NCI-H1092 (cell line): ENCODE data around the gene HIVEP3.

ENCODE experiments used
- DNase-seq: peaks from one replicate; lab custom pipeline; 2025; lab: John Stamatoyannopoulos, UW

Gene HIVEP3

DNA sequence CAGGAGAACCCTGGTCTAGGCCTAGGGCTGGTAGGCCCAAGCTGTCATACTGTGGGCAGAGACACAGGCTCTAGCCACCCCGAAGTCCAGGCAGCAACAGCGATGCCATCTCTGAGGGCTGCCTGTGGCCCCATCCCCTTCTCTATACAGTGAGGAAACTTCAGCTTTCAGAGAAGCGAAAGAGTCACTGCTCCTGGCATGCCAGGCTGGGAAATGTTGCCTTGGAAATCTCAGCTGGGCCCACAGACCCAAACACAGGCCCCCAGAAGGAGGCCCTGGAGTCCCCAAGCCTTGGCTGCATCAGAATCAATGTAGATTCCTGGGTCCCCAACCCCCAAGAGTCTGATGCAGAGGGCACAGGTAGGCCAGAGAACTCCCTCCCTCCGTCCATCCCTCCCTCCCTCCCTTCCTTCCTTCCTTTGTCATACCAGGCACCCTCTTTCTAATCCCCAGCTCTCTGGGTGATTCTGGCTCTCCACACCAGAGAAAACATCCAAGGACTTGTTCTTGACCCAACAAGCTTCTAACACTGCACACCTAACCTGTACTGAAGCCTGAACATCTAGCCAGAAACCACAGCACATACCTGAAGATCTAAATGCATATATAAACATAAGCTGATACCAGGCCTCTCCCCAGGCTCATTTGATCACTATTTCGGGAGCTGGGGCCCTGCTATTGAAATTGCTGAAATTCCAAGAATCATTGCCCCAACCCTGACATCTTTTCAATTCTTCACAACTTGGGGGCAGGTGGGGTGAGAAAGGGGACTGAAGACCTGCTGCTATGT, 291.0 kb downstream of the HIVEP3 start:
- DNase-seq, result no peak

DNA sequence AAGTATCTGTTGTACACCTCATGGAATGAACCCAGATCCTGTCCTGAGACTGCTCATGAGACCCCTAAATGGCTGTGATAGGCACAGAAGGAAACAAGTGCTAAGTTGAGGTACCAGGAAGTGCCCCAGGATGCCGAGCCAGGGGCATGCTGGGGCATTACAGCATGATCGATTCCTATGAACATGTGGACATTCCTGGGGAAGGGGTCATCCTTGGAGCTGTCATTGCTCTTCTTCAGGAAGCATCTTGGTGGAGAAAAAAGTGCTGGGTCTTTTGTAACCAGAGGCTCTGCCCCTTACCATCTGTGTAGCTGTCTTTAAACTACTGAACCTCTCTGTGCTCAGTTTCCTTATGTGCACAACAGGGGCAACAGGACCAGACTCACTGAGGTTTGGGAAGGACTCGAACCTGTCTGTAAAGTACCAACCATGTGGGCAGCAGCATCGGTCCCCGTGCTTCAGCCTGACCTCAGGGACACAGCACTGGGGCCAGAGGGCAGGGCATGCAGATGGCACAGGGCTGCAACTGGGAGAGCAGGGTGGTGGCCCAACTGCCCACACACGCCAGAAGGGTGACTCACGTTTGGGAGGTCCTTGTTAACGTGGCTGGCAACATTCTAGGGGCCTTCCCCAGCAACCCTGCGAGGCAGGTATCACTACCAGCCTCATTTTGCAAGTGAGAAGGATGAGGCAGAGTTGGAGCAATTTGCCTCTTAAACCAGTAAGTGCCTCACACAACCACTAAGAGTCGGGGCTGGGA, 291.9 kb downstream of the HIVEP3 start:
- DNase-seq, result no peak

DNA sequence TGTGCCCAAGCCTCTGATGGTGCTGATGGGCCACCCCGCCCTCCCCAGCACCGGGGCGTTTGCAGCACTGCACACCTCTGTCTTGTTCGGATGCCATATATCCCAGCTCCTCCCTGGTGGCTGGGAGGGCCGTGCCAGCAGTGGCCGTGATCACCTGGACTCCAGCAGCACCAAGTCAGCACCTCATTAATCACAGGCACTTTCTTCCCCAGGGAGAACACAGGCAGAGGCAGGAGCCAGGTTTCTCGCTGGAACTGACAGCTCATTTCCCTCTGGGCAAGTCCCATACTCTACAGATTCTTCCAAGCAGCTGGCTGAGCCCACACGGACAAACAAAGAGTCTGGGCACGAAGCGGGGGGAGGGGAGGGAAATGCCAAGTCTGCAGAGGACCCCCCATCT, 292.6 kb downstream of the HIVEP3 start:
- no peak for DNase-seq

DNA sequence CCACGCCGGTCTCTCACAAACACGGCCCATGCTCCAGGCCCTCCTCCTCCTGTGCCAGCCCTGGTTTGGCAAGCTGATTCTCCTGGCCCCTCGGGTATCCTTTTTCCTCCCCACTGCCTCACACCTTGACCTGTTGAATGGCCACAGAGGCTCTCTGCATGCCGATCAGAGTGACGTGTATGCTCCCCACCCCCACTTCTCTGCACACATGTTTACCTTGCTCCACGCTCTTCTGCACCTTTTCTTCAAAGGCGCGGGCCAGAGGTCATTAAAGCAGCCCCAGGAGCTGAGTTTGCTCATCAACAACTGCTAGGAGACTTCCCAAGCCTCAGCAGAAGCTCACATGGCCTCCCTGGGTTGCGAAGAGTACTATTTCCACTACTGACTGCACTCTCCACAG, 295.0 kb downstream of the HIVEP3 start:
- DNase-seq, result no peak

DNA sequence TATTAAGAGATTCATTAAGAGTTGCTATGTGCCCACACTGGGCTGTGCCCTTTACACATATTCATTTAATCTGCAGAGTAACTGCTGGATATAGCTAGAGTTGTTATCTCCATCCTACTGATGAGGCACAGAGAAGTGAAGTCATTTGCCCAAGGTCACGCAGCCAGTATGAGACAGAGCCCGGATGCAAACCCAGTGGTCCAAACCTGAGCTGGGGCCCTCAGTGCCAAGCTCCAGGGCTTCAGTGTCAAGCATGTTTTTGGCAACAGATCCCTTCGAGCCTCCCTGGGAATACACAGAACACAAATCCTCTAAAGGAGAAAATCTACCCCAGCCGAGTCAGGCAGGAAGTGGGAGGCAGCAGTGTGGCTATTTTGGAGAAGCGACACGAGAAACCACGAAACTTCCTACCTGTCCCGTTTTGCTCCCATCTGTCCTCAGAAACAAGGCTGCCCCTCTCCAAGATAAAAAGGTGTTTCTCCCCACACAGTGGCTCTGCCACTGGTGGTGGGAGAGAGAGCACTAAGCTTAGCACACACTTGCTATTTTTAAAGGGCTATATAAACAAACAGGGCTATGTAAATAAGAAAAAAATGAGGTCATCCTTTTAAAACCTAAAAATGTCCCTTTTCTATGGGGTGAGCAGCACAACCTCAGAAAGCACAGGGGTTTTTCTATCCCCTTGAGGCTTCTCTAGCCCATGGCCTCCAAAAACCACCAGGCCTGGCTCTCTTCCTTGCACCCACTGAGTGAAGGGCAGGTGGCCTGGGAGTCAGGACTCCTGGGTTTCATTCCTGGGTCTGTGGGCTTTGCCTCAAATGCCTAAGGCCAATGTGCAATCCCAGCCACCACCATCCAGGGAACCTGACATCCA, 295.6 kb downstream of the HIVEP3 start:
- DNase-seq, result no peak

DNA sequence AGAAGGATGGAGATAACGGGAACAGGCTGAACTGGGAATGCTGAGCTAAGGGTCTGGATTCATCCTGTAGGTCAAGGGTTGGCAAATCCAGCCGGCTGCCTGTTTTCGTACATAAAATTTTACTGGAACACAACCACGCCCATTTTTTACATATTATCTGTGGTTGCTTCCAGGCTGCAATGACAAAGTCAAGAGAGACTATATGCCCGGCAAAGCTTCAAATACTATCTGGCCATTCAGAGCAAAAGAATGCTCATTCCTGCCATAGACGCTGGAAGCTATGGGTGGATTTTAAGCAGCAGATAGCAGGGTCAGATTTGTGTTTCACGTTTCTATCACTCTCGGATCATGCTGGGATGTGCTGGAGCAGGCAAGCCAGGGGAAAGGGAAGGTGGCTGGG, 296.3 kb downstream of the HIVEP3 start:
- no peak for DNase-seq

DNA sequence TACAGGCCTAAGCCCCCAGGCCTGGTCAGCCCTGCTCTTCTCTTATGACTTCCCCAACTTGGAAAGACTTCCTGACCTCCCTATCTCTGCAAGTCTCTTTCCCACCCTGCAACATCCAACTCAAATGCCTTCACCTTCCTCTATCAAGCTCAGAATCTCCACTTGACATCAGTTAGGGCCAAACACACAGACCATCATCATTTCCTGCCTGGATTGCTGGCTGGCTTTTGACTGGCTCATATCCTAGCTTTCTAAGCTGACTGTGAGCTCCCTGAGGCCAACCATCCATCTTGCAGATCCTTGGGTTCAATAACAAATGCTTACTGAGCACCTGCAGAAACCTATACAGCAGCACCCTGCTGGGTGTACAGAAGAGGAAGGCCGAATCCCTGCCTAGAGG, 296.9 kb downstream of the HIVEP3 start:
- no peak for DNase-seq

DNA sequence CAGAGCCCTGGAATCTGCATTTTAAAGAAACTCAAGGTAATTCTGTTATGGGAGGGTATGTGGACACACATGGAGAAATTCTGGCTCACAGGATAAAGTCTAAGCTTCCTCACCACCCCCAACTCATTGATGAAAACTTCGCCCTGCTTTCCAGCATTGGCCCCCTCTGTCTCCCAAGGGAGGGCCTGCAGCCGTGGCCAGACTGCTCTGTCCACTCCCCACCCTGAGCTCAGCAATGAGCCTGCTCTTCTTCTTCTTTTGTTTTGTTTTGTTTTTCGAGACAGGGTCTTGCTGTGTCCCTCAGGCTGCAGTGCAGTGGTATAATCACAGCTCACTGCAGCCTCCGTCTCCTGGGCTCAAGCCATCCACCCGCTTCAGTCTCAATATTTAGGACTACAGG, 297.5 kb downstream of the HIVEP3 start:
- DNase-seq, result no peak

DNA sequence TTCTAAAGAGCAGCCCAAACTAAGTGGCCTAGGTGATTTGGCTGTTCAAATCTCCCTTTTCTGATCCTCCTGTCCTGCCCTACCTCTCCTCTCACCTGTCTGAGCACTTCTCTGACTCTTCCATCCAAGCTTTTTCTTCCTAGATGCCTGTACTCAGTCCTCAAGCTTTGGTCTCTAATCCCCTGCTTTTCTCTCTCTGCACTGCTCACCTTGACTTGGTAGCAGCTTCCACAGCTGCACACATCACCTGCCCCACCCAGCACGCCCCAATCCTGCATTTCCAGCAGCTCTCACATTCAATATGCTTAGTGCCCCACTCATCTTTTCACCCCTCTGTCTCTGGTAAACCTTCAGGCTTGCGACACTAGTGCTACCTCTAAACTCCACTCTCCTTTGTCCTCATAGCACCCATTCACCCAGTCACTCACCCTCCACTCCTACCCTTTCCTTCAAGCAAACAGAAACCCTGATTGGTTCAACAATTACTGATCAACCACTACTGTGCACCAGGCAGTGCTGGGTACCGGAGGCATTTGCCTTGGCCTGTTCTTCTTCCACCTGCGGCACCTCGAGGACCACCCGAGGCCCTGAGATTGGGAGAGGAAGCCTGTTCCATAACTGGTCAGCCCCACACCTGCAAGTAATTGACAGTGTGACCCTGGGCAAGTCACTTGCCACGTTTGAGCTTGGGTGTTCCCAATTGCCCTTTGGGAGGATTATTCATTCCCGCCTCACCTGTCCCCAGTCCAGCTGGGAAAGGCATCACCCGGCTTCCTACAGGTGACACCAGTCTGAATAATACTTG, 298.2 kb downstream of the HIVEP3 start:
- DNase-seq, result no peak

DNA sequence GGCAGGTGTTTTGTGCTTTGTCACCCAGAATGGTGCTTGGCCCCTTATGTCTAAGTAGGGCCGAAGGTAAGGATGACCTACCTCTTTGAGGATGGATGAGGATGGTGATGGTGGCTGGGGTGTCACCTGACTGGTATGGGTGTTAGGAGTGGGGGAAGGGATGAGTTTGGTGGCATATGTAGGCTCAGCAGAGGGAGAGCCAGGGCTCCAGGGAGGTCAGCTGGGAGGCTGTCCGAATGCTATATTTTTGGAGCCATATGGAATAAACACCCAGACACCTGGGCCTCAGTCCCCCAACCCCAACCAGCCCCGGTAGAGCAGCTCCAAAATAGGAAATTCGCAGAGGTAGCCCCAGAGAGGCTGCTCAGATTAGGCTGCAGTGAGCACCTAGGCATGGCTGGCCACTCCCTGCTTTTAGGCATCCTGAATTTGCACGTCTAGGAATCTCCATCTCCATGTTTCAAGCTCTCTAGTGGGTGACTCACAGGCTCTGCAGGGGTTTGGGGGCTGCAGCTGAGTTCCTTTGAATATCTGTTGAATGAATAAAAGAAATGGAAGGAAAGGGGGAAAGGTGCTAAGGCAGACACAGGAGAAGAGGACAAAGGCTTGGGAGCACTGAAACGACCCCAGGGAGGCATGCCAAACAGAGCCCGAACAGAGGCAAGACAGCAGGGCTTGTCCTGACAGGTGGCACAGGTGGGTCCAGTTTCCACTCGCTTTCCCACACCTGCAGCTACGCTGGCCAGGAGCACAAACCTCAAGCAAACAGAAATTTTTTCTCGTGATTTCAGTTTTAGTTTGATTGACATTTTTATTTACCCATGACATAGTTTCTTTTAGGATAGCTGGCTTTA, 299.0 kb downstream of the HIVEP3 start:
- no peak for DNase-seq

DNA sequence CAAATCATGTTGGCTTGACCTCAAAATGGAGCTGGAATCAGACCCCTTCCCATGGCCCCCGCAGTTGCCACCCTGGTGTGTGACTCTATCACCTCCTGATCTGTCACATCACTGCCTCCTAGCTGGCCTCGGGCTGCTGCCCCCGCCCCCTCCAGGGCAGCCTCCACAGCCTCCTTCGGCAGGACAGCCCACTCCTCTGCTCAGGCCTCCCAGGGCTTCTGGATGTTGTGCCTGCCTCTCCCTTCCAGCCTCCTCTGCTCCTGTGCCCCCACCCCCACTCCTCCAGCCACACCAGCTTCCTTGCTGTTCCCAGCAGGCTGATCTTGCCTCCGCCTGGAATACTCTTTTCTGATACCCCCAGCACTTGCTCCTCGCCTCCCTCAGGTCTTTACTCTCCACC, 299.9 kb downstream of the HIVEP3 start:
- DNase-seq, result no peak

DNA sequence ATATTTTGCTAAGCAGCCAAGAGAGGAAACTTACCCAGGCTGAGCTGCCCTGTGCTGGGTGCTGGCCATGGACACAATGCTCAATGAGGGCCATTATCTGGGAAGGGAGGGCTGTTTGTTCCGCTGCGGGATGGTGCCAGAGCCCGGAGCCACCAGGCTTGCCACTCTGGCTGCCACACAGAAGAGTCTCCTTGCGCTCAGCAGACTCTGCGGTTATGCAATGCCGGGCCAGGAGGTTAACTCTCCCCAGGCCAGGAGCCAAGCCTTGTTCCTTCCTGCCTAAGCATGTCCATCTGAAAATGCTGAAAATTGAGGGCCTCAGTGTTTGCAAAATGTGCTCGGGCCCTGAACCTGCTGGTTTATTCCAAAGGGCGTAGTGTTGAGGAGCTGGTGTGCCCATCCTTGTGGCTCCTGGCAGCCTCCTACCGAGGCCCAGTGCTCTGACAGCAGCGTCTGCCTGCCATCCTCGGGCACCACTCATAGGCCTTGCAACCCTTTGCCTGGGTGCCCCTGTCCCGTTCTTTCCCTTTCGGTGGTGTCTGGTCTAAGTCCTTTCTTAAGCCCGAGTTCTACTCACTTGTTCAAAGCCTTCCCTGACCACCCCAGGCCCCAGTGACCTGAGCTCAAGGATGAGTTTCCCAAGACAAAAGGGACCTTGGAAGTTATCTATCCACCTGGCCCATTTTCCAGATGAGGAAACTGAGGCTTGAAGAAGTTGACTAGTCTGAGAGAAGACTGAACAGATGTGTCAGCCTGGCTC, 300.5 kb downstream of the HIVEP3 start:
- DNase-seq, result no peak

DNA sequence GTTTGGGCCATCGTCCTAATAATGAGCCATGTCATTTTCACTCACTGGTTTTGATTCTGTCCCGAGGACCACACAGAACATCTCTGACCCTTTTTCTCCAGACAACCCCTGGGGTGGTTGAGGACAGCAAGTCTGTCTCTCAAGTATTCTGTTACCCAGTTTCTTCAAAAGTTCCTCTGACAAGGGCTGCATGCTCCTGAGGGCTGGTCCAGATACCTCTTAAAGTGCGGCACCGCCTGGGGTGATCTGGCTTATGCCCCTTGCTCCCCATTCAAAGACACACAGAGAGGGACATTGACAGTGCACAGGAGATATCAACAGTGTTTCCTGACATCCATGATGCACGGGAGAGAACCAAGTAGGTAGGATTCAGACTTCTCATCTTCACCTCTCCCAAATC, 301.4 kb downstream of the HIVEP3 start:
- DNase-seq, result no peak

DNA sequence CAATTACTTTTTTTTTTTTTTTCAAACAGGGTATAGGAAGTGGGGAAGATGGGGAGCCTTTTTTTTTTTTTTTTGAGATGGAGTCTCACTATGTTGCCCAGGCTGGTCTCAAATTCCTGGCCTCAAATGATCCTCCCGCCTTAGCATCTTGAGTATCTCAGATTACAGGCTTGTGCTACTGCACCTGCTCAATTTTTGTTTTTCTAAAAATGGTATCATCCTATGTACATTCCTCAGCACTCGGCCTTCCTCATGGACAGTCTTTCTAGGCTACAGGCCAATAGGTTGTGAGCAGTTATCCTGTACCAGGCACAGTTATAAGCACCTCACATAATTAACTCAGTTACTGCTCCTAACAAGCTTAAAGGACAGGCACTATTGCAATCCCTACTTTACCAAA, 302.2 kb downstream of the HIVEP3 start:
- no peak for DNase-seq

DNA sequence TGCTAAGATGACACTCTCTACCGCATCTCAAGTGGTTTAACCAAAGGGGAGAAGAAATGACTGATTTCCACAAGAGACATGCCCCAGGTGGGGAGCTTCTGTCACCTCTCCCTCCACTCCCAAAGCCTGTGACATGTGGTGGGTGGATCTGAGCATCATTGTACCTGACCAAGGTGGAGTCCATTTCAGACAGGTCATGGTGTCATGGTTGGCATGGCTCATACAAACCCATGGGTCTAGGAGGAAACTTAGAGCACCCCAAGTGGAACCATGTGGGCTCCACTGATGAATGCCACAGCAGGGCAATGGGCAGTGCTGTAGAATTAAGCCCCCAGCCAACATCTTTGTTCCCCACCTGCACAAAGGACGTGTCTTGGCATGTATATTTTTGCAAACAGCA, 302.7 kb downstream of the HIVEP3 start:
- DNase-seq, result no peak

DNA sequence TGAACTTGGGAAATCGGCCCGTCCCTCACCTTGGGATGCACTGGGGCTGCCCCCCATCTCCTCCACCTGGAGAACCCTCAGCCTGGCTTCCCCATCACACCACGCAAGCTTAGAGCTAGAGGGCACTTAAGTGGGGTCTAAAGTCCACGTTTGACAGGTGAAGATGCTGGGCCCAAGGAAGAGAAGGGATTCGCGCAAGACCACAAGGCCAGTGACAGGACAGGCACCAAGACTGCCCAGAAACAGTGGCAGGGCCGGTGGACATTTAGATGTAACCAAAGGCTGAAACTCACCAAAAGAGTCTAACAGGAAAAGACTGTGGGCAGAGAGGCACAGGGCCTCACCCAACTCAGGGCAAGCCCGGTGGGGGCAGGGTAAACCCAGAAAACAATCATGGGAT, 303.4 kb downstream of the HIVEP3 start:
- DNase-seq, result no peak

DNA sequence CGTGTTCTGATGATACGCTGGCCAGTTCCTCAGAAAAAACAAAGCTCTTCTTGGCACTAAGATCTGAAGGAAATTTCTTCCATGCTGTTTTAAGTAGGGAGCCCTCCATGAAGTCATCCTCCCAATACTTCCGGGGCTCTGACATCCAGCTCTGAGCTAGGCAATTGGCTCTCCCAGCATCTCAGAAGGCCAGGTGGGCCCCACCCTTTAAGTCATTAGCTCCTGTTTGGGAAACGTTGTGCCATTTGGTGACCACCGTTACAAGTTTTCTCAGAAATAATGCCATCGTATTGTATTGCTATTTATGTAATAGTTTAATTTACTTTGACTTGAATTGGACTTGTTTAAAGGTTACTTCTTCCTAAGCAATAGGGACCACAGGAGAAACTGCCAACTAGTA, 303.9 kb downstream of the HIVEP3 start:
- DNase-seq, result no peak

DNA sequence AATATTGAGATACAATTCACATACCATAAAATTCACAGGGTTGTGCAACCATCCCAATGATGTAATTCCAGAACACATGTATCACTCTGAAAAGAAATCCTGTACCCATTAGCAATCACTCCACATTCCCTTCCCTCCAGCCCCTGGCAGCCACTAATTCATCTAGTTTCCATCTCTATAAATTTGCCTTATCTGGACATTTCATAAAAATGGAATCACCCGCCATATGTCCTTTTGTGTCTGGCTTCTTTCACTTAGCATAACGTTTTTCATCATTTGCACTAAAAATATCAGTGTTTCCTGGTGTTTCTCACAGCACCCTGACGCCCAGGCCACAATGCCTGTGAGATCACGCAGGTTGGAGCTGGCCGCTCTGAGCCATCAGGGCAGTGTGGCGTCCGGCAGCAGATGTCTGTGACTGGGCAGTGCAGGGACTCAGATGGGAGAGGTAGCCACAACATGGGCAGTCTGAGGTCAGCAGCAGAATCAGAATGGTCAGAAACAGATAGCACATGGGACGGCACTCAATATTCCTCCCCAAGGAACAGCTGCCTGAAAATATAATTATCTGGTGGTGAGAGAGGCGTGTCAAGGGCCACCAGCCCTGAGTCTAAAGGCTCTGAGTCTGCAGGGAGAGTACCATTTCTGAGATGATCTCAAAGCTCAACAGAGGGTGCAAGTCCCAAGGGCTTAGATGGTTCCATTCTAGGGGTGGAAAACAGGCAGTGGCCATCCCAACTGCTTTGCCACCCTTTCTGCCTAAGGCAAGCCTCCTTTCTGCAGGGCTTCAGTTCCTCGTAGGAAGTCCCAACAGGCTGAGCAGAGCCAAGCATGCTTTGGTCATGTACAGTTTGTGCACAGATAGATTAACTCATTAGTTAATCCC, 304.8 kb downstream of the HIVEP3 start:
- no peak for DNase-seq

DNA sequence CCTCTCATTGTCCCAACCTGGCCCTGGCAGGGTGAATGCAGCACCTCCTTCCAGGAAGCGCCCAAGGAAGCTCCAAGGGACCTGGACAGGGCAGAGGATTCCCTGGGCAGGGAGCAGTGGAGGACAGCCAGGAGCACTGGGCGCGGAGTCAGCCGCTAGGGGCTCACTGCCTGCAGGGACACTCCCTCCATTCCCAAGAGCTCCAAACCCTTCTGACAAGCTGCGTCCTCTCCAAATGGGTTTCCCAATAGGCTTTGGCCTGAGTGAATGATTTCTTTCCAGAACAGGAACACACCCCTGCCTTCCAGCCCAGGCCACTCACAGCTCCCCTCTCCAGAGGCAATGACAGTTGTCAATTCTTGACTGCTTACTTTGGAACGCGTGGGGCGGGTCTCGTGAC, 305.8 kb downstream of the HIVEP3 start:
- no peak for DNase-seq
